ENCODE measurements around the gene GRPEL2. TPM values are rescaled to one million over a fixed set of nuclear protein-coding genes. Genes with fewer than 3 reads are reported as not detected.

GRPEL2 gene
- total RNA-seq, 1 experiment from 2014 or later, result 36.8 TPM

GRCh38 chr5:149367249-149367971, 22.1 kb downstream of the GRPEL2 start:
- Mint-ChIP-seq H3K36me3 (ENCODE audit: insufficient read depth, unreplicated experiment) (no peaks in the 10 kb centered on the region), H3K4me3 (ENCODE audit: unreplicated experiment) (no peak overlapping the region), H3K27me3 (ENCODE audit: insufficient read depth, unreplicated experiment) (no peaks in the 10 kb centered on the region), H3K4me1 (ENCODE audit: low read depth, unreplicated experiment) (no peaks in the 10 kb centered on the region), H3K9me3 (ENCODE audit: unreplicated experiment) (no peaks in the 10 kb centered on the region), H3K27ac (ENCODE audit: unreplicated experiment) (no peak overlapping the region)
- no peak overlapping the region for H3K4me3 ChIP-seq (ENCODE audit: low read depth, low read length)
- TF ChIP-seq, protein P1, sequence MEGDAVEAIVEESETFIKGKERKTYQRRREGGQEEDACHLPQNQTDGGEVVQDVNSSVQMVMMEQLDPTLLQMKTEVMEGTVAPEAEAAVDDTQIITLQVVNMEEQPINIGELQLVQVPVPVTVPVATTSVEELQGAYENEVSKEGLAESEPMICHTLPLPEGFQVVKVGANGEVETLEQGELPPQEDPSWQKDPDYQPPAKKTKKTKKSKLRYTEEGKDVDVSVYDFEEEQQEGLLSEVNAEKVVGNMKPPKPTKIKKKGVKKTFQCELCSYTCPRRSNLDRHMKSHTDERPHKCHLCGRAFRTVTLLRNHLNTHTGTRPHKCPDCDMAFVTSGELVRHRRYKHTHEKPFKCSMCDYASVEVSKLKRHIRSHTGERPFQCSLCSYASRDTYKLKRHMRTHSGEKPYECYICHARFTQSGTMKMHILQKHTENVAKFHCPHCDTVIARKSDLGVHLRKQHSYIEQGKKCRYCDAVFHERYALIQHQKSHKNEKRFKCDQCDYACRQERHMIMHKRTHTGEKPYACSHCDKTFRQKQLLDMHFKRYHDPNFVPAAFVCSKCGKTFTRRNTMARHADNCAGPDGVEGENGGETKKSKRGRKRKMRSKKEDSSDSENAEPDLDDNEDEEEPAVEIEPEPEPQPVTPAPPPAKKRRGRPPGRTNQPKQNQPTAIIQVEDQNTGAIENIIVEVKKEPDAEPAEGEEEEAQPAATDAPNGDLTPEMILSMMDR (IDR thresholded peaks at IDR 0.05; ENCODE audit: insufficient read depth in 1 of 2, low read depth in 1 of 2, low read length in 1 of 2, severe bottlenecking in 1 of 2, unreplicated experiment in 1 of 2), result peak; percentile 86 to 91
- H3K36me3 ChIP-seq (ENCODE audit: control insufficient read depth, insufficient read depth, low read length), result no peaks in the 10 kb centered on the region
- no peaks in the 10 kb centered on the region for H3K9me3 ChIP-seq
- POLR2A ChIA-PET, result no interaction called here
- peaks cover 4% of the 10 kb centered on the region; the same call in 1 of the 2 replicates for H3K4me1 ChIP-seq
- no peaks in the 10 kb centered on the region for H3K27me3 ChIP-seq (replicated peaks; ENCODE audit: control insufficient read depth, insufficient read depth, low read length)
- peak; percentile 87 to 88 for DNase-seq
- BruUV-seq (replicated peaks), result no TSS peak
- CTCF ChIA-PET, result interaction anchor here (0.6 to 2.9 kb wide), 14 partner anchors 9 to 78 kb away, joined by 3 to 40 read pairs (median 4); partner anchors contain the start of gene PCYOX1L
- intact Hi-C loops (cut with micrococcal nuclease; ENCODE audit: unreplicated experiment), result loop anchor here (1.0 kb wide), 3 partner anchors 46 to 67 kb away; no protein-coding TSS in a partner anchor

DNA sequence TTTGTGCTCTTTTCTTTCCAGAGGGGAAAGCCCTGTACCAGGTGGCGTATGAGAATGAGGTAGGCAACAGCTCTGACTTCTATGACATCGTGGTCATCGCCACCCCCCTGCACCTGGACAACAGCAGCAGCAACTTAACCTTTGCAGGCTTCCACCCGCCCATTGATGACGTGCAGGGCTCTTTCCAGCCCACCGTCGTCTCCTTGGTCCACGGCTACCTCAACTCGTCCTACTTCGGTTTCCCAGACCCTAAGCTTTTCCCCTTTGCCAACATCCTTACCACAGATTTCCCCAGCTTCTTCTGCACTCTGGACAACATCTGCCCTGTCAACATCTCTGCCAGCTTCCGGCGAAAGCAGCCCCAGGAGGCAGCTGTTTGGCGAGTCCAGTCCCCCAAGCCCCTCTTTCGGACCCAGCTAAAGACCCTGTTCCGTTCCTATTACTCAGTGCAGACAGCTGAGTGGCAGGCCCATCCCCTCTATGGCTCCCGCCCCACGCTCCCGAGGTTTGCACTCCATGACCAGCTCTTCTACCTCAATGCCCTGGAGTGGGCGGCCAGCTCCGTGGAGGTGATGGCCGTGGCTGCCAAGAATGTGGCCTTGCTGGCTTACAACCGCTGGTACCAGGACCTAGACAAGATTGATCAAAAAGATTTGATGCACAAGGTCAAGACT, 22.8 kb downstream of the GRPEL2 start:
- H3K27me3 Mint-ChIP-seq (ENCODE audit: insufficient read depth, unreplicated experiment), result no peaks in the 10 kb centered on the region
- no peaks in the 10 kb centered on the region for H3K9me3 Mint-ChIP-seq (ENCODE audit: unreplicated experiment)
- POLR2A ChIA-PET, result no interaction called here
- no TSS peak for BruUV-seq (replicated peaks)
- no peaks in the 10 kb centered on the region for H3K36me3 Mint-ChIP-seq (ENCODE audit: insufficient read depth, unreplicated experiment)
- H3K27ac Mint-ChIP-seq (ENCODE audit: unreplicated experiment), result no peak overlapping the region
- intact Hi-C loops (cut with micrococcal nuclease; ENCODE audit: unreplicated experiment), result loop anchor here (1.0 kb wide), 3 partner anchors 47 to 66 kb away; no protein-coding TSS in a partner anchor
- H3K27me3 ChIP-seq (replicated peaks; ENCODE audit: control insufficient read depth, insufficient read depth, low read length), result no peaks in the 10 kb centered on the region
- no peaks in the 10 kb centered on the region for H3K9me3 ChIP-seq
- no peak overlapping the region for H3K4me3 ChIP-seq (ENCODE audit: low read depth, low read length)
- TF ChIP-seq, protein P1 (IDR thresholded peaks at IDR 0.05; ENCODE audit: insufficient read depth in 1 of 2, low read depth in 1 of 2, low read length in 1 of 2, severe bottlenecking in 1 of 2, unreplicated experiment in 1 of 2), result no peak
- H3K4me3 Mint-ChIP-seq (ENCODE audit: unreplicated experiment), result no peak overlapping the region
- CTCF ChIA-PET, result interaction anchor here (0.6 to 2.9 kb wide), 14 partner anchors 9 to 195 kb away, joined by 3 to 40 read pairs (median 4); partner anchors contain the start of gene PCYOX1L
- H3K4me1 Mint-ChIP-seq (ENCODE audit: low read depth, unreplicated experiment), result no peaks in the 10 kb centered on the region
- no peaks in the 10 kb centered on the region for H3K36me3 ChIP-seq (ENCODE audit: control insufficient read depth, insufficient read depth, low read length)
- DNase-seq, result no peak
- peaks cover 4% of the 10 kb centered on the region; the same call in 1 of the 2 replicates for H3K4me1 ChIP-seq

- no peaks in the 10 kb centered on the region for H3K4me1 Mint-ChIP-seq (ENCODE audit: low read depth, unreplicated experiment)
- no peaks in the 10 kb centered on the region for H3K36me3 ChIP-seq (ENCODE audit: control insufficient read depth, insufficient read depth, low read length)
- H3K9me3 ChIP-seq, result no peaks in the 10 kb centered on the region
- H3K9me3 Mint-ChIP-seq (ENCODE audit: unreplicated experiment), result no peaks in the 10 kb centered on the region
- no peak overlapping the region for H3K4me3 Mint-ChIP-seq (ENCODE audit: unreplicated experiment)
- no peaks in the 10 kb centered on the region for H3K27me3 Mint-ChIP-seq (ENCODE audit: insufficient read depth, unreplicated experiment)
- H3K36me3 Mint-ChIP-seq (ENCODE audit: insufficient read depth, unreplicated experiment), result no peaks in the 10 kb centered on the region
- no peak for DNase-seq
- peaks cover 4% of the 10 kb centered on the region; the same call in 1 of the 2 replicates for H3K4me1 ChIP-seq
- H3K27ac Mint-ChIP-seq (ENCODE audit: unreplicated experiment), result no peak overlapping the region
- intact Hi-C loops (cut with micrococcal nuclease; ENCODE audit: unreplicated experiment), result loop anchor here (1.0 kb wide), 1 partner anchor 54 kb away; no protein-coding TSS in a partner anchor
- H3K4me3 ChIP-seq (ENCODE audit: low read depth, low read length), result no peak overlapping the region
- TF ChIP-seq, protein P1 (IDR thresholded peaks at IDR 0.05; ENCODE audit: insufficient read depth in 1 of 2, low read depth in 1 of 2, low read length in 1 of 2, severe bottlenecking in 1 of 2, unreplicated experiment in 1 of 2), result no peak
- no peaks in the 10 kb centered on the region for H3K27me3 ChIP-seq (replicated peaks; ENCODE audit: control insufficient read depth, insufficient read depth, low read length)
- CTCF ChIA-PET, result interaction anchor here (0.6 to 2.9 kb wide), 7 partner anchors 11 to 59 kb away, joined by 3 to 13 read pairs (median 4); no protein-coding TSS in a partner anchor
- BruUV-seq (replicated peaks), result no TSS peak
- POLR2A ChIA-PET, result no interaction called here
These were observed 25.6 kb downstream of the GRPEL2 start for GRCh38 chr5:149370878-149371277.

Data from Caco-2 (cell line).